Stimulated activated CD4-positive, alpha-beta T cell treated with anti-CD3 and anti-CD28 coated beads, Interleukin-12 subunit alpha, Interleukin-12 subunit beta, amount 100 ng/mL, for 4 hours (primary cell): ENCODE measurements around the gene ZNF683.

Experiments used
- DNase-seq: peaks from one replicate; pipeline ENCODE4 v3.0.0-alpha.2; 2020

Gene ZNF683

GRCh38 chr1:26357121-26357602, 15.4 kb downstream of the ZNF683 start:
- DNase-seq, result no peak

GRCh38 chr1:26356106-26356505, 16.4 kb downstream of the ZNF683 start:
- no peak for DNase-seq

- DNase-seq, result no peak
These were observed 17.6 kb downstream of the ZNF683 start for GRCh38 chr1:26354972-26355371.

- no peak for DNase-seq
These were observed 18.4 kb downstream of the ZNF683 start, which contains the start of gene CRYBG2 for GRCh38 chr1:26353976-26354820. Gene CRYBG2 (minus strand): TSS chr1:26354130. CDS start chr1:26346657, 7,473 bp downstream.

- no peak for DNase-seq
These were observed 19.2 kb downstream of the ZNF683 start for GRCh38 chr1:26353210-26353859.

- DNase-seq, result no peak
These were observed 20.2 kb downstream of the ZNF683 start for GRCh38 chr1:26352338-26352679.

GRCh38 chr1:26351590-26352337, 20.8 kb downstream of the ZNF683 start:
- no peak for DNase-seq

GRCh38 chr1:26350701-26351589, 21.6 kb downstream of the ZNF683 start:
- no peak for DNase-seq

GRCh38 chr1:26350343-26350700, 22.2 kb downstream of the ZNF683 start:
- no peak for DNase-seq

GRCh38 chr1:26349877-26350244, 22.7 kb downstream of the ZNF683 start:
- DNase-seq, result no peak

- DNase-seq, result no peak
These were observed 23.2 kb downstream of the ZNF683 start for GRCh38 chr1:26349188-26349876.

GRCh38 chr1:26346274-26347033, 26.1 kb downstream of the ZNF683 start:
- no peak for DNase-seq

GRCh38 chr1:26345718-26346117, 26.8 kb downstream of the ZNF683 start:
- no peak for DNase-seq

- no peak for DNase-seq
These were observed 28.2 kb downstream of the ZNF683 start for GRCh38 chr1:26344147-26344920.

GRCh38 chr1:26340047-26340481, 32.5 kb downstream of the ZNF683 start:
- no peak for DNase-seq

- no peak for DNase-seq
These were observed 33.9 kb downstream of the ZNF683 start for GRCh38 chr1:26338670-26339069.

- no peak for DNase-seq
These were observed 34.9 kb downstream of the ZNF683 start for GRCh38 chr1:26337625-26338024.

GRCh38 chr1:26337206-26337535, 35.4 kb downstream of the ZNF683 start:
- DNase-seq, result no peak

- peak; percentile 86 for DNase-seq
These were observed 35.9 kb downstream of the ZNF683 start for GRCh38 chr1:26336477-26337205.
